Measurements from ENCODE around the gene SLC13A3.

The SLC13A3 gene

GRCh38 chr20:46651091-46651962 is at the start of gene SLC13A3:
Gene SLC13A3, minus strand, starts transcription at chr20:46651459. Its CDS starts 38 bp downstream, at chr20:46651421.
- no peak for TF ChIP-seq JUND (IDR thresholded peaks at IDR 0.05; ENCODE audit: low read depth)
- no peak for DNase-seq (ENCODE audit: low read depth in 1 of 2, low spot score in 1 of 2)
- in situ Hi-C loops (cut with HindIII; ENCODE audit: low pct_unique_long_range_greater_than_20kb, low sequenced_read_pairs) = no loop called here

GRCh38 chr20:46701057-46701456 is 49.8 kb upstream of the SLC13A3 start:
- DNase-seq (ENCODE audit: low read depth in 1 of 2, low spot score in 1 of 2) = no peak
- TF ChIP-seq JUND (IDR thresholded peaks at IDR 0.05; ENCODE audit: low read depth) = no peak
- in situ Hi-C loops (cut with HindIII; ENCODE audit: low pct_unique_long_range_greater_than_20kb, low sequenced_read_pairs) = no loop called here

- DNase-seq (ENCODE audit: low read depth in 1 of 2, low spot score in 1 of 2) = no peak
- in situ Hi-C loops (cut with HindIII; ENCODE audit: low pct_unique_long_range_greater_than_20kb, low sequenced_read_pairs) = no loop called here
- TF ChIP-seq JUND (IDR thresholded peaks at IDR 0.05; ENCODE audit: low read depth) = no peak
Observed at GRCh38 chr20:46700481-46700880, 49.2 kb upstream of the SLC13A3 start.

GRCh38 chr20:46699651-46700359 is 48.5 kb upstream of the SLC13A3 start:
- in situ Hi-C loops (cut with HindIII; ENCODE audit: low pct_unique_long_range_greater_than_20kb, low sequenced_read_pairs) = no loop called here
- peak in 1 of 2 experiments; percentile 78 for DNase-seq (ENCODE audit: low read depth in 1 of 2, low spot score in 1 of 2)
- no peak for TF ChIP-seq JUND (IDR thresholded peaks at IDR 0.05; ENCODE audit: low read depth)

- TF ChIP-seq JUND (IDR thresholded peaks at IDR 0.05; ENCODE audit: low read depth) = no peak
- in situ Hi-C loops (cut with HindIII; ENCODE audit: low pct_unique_long_range_greater_than_20kb, low sequenced_read_pairs) = no loop called here
- peak in 1 of 2 experiments; percentile 53 for DNase-seq (ENCODE audit: low read depth in 1 of 2, low spot score in 1 of 2)
Observed at GRCh38 chr20:46698788-46699187, 47.5 kb upstream of the SLC13A3 start.

- DNase-seq (ENCODE audit: low read depth in 1 of 2, low spot score in 1 of 2) = no peak
- in situ Hi-C loops (cut with HindIII; ENCODE audit: low pct_unique_long_range_greater_than_20kb, low sequenced_read_pairs) = no loop called here
- TF ChIP-seq JUND (IDR thresholded peaks at IDR 0.05; ENCODE audit: low read depth) = no peak
Observed at GRCh38 chr20:46696791-46697279, 45.6 kb upstream of the SLC13A3 start.

GRCh38 chr20:46695892-46696291 is 44.6 kb upstream of the SLC13A3 start:
- DNase-seq (ENCODE audit: low read depth in 1 of 2, low spot score in 1 of 2) = peak in 1 of 2 experiments; percentile 46
- in situ Hi-C loops (cut with HindIII; ENCODE audit: low pct_unique_long_range_greater_than_20kb, low sequenced_read_pairs) = no loop called here
- no peak for TF ChIP-seq JUND (IDR thresholded peaks at IDR 0.05; ENCODE audit: low read depth)

GRCh38 chr20:46694484-46694883 is 43.2 kb upstream of the SLC13A3 start:
- DNase-seq (ENCODE audit: low read depth in 1 of 2, low spot score in 1 of 2) = peak; percentile 40 to 81
- TF ChIP-seq JUND (IDR thresholded peaks at IDR 0.05; ENCODE audit: low read depth) = no peak

GRCh38 chr20:46691196-46691595 is 39.9 kb upstream of the SLC13A3 start:
- in situ Hi-C loops (cut with HindIII; ENCODE audit: low pct_unique_long_range_greater_than_20kb, low sequenced_read_pairs) = no loop called here
- TF ChIP-seq JUND (IDR thresholded peaks at IDR 0.05; ENCODE audit: low read depth) = no peak

More at GRCh38 chr20:46694484-46694883, 43.2 kb upstream of the SLC13A3 start:
- in situ Hi-C loops (cut with HindIII; ENCODE audit: low pct_unique_long_range_greater_than_20kb, low sequenced_read_pairs) = no loop called here

GRCh38 chr20:46690219-46691106 is 39.2 kb upstream of the SLC13A3 start:
- in situ Hi-C loops (cut with HindIII; ENCODE audit: low pct_unique_long_range_greater_than_20kb, low sequenced_read_pairs) = no loop called here
- TF ChIP-seq JUND (IDR thresholded peaks at IDR 0.05; ENCODE audit: low read depth) = no peak
- peak in 1 of 2 experiments; percentile 9 for DNase-seq (ENCODE audit: low read depth in 1 of 2, low spot score in 1 of 2)

More at GRCh38 chr20:46691196-46691595, 39.9 kb upstream of the SLC13A3 start:
- DNase-seq (ENCODE audit: low read depth in 1 of 2, low spot score in 1 of 2) = no peak

GRCh38 chr20:46689754-46690085 is 38.5 kb upstream of the SLC13A3 start:
- in situ Hi-C loops (cut with HindIII; ENCODE audit: low pct_unique_long_range_greater_than_20kb, low sequenced_read_pairs) = no loop called here
- TF ChIP-seq JUND (IDR thresholded peaks at IDR 0.05; ENCODE audit: low read depth) = no peak
- DNase-seq (ENCODE audit: low read depth in 1 of 2, low spot score in 1 of 2) = no peak
